K562 (cell line): Measurements from ENCODE around the gene PYDC1. TPM values are rescaled to one million over a fixed set of nuclear protein-coding genes. Genes with fewer than 3 reads are reported as not detected.

Source experiments
- ATAC-seq: fragments of 200-7000 bp; cut with Tn5 transposase; 3 replicates; pipeline ENCODE4 v1.9.1; 2020; ENCODE audit warnings: moderate library complexity
- BruUV-seq: library from RNA; stranded (reverse); fragments of 400-500 nt; replicated peaks from 2 replicates; lab custom pipeline; 2021; lab: Mats Ljungman, UMichigan
- CTCF ChIA-PET: fragments of 300-600 bp; formaldehyde crosslinking; extraction: SDS; loops from one replicate; lab custom pipeline; 2021; ENCODE audit warnings: low intra/inter-chr PET ratio; lab: Yijun Ruan, JAX
- POLR2A ChIA-PET: fragments of 300-600, 350-650 bp; sonication (Branson Sonifier 250); formaldehyde crosslinking; extraction: SDS; loops from one replicate; lab custom pipeline; 2021; ENCODE audit warnings: antibody characterized with exemption, inconsistent platforms; lab: Yijun Ruan, JAX
- DNase-seq, 4 experiments: peaks; one replicate each; pipeline versions ENCODE4 v3.0.0 to v3.0.0-alpha.2; 2011 to 2018; ENCODE audit warnings: low spot score in 3 of 4, mixed read lengths in 3 of 4; ENCODE audit errors: extremely low read depth in 1 of 4
- FAIRE-seq: peaks from 2 replicates; lab custom pipeline; 2011; peaks lifted over from hg19 to GRCh38; lab: Jason Lieb, UNC
- H2AFZ ChIP-seq: 2 replicates; pipeline ENCODE4 v1.6.0; 2011; ENCODE audit warnings: low read depth, low read length, control low read depth, inconsistent platforms
- H3K27ac ChIP-seq: fragments of 200-600 bp; 3 replicates; pipeline ENCODE4 v1.8.0; 2011; ENCODE audit warnings: low read depth, mild to moderate bottlenecking, control low read depth, inconsistent platforms, low read length, moderate library complexity, mixed read lengths; ENCODE audit errors: extremely low read depth
- H3K27me3 ChIP-seq, 2 experiments: fragments of 300-600 bp in 1 of 2; 2 replicates in 1 of 2; 3 replicates in 1 of 2; pipeline versions ENCODE4 v1.6.0 to v1.8.0; 2011; ENCODE audit warnings: inconsistent platforms in 2 of 2, low read length in 2 of 2, mild to moderate bottlenecking in 1 of 2, mixed read lengths in 1 of 2, moderate library complexity in 1 of 2; ENCODE audit not compliant: control insufficient read depth in 2 of 2, insufficient read depth in 2 of 2
- H3K36me3 ChIP-seq: fragments of 300-600 bp; 3 replicates; pipeline ENCODE4 v1.8.0; 2011; ENCODE audit warnings: mild to moderate bottlenecking, low read length, inconsistent platforms; ENCODE audit not compliant: control insufficient read depth, insufficient read depth
- H3K4me1 ChIP-seq, 2 experiments: fragments of 200-600 bp in 1 of 2; replicated peaks in 1 of 2; 2 replicates in 1 of 2; 3 replicates in 1 of 2; pipeline versions ENCODE4 v1.5.1 to v1.8.0; 2011; ENCODE audit warnings: inconsistent platforms in 2 of 2, low read length in 2 of 2, mild to moderate bottlenecking in 1 of 2, mixed read lengths in 1 of 2, moderate library complexity in 1 of 2; ENCODE audit not compliant: control insufficient read depth in 2 of 2, insufficient read depth in 2 of 2
- H3K4me2 ChIP-seq: 2 replicates; pipeline ENCODE4 v1.6.1; 2011; ENCODE audit warnings: low read length, control low read depth, inconsistent platforms, mixed read lengths; ENCODE audit not compliant: insufficient read depth
- H3K4me3 ChIP-seq: fragments of 200-600 bp; sonication (generic), shearing (Covaris generic); 2 replicates; pipeline ENCODE4 v1.5.1; 2016; ENCODE audit warnings: control low read depth, inconsistent platforms
- H3K79me2 ChIP-seq: fragments of 200-600 bp; 3 replicates; pipeline ENCODE4 v1.8.0; 2011; ENCODE audit warnings: low read length, inconsistent platforms; ENCODE audit not compliant: control insufficient read depth, insufficient read depth
- H3K9ac ChIP-seq, 2 experiments: 2 replicates each; pipeline versions ENCODE4 v1.6.0 to v1.6.1; 2011; ENCODE audit warnings: low read depth in 2 of 2, low read length in 2 of 2, control low read depth in 1 of 2, inconsistent platforms in 1 of 2, mild to moderate bottlenecking in 1 of 2, mixed read lengths in 1 of 2; ENCODE audit not compliant: insufficient read depth in 1 of 2
- H3K9me1 ChIP-seq: one replicate; pipeline ENCODE4 v1.6.0; 2011; ENCODE audit warnings: inconsistent platforms, mild to moderate bottlenecking, low read length, moderate library complexity; ENCODE audit not compliant: control insufficient read depth, insufficient read depth
- H3K9me3 ChIP-seq: replicated peaks from 2 replicates; pipeline ENCODE4 v1.5.1; 2011; ENCODE audit warnings: low read depth, low read length, inconsistent platforms; ENCODE audit not compliant: control insufficient read depth, insufficient read depth
- H4K20me1 ChIP-seq: replicated peaks from 2 replicates; pipeline ENCODE4 v1.6.1; 2011; ENCODE audit warnings: low read length, inconsistent platforms, mixed read lengths; ENCODE audit not compliant: control insufficient read depth, insufficient read depth
- LEF1 ChIP-seq: fragments of 450-650 bp; IDR thresholded peaks from 2 replicates; pipeline ENCODE4 v1.6.1; 2016; ENCODE audit warnings: mild to moderate bottlenecking
- WGBS: fragments of 100-300 bp; shearing (Covaris generic); methylation state at CpG from one replicate; pipeline ENCODE4 v1.1.6; 2016; ENCODE audit warnings: low coverage, mixed read lengths; ENCODE audit not compliant: insufficient coverage; ENCODE audit errors: missing lambda C conversion rate; 5-methylcytosine and 5-hydroxymethylcytosine counted together
- in situ Hi-C: fragments of 300-500 bp; cut with MboI; formaldehyde crosslinking; loops from 4 replicates; pipeline ENCODE4 v1.15.0; 2018; ENCODE audit warnings: inconsistent platforms, mixed read lengths
- intact Hi-C: fragments of 100-400 bp; cut with micrococcal nuclease; formaldehyde crosslinking; loops from 2 replicates; pipeline ENCODE4 v1.14.2; 2022
- polyA plus RNA-seq, 8 experiments: library from polyadenylated mRNA; depleted of rRNA in 4 of 8; stranded (reverse) in 5 of 8; unstranded in 3 of 8; fragments of >200 nt; fragmentation: Nextera tagmentation in 2 of 8; fragmentation: Illumina TruSeq in 1 of 8; extraction: Ambion mirVana in 2 of 8; extraction: Trizol in 1 of 8; gene quantifications; 2 replicates each; pipeline versions ENCODE4 v1.2.1 to v1.2.3, GENCODE V29; 2011 to 2014; ENCODE audit warnings: inconsistent platforms in 1 of 8, missing spikeins in 1 of 8
- total RNA-seq, 7 experiments: library from RNA; depleted of rRNA in 6 of 7; stranded (reverse); fragments of >200 nt in 6 of 7; fragmentation: Illumina TruSeq in 2 of 7; extraction: Trizol in 2 of 7; gene quantifications; 2 replicates each; pipeline versions ENCODE4 v1.2.1 to v1.2.3, GENCODE V29; 2011 to 2021; ENCODE audit warnings: low replicate concordance in 1 of 7
- TF ChIP-seq, protein P1 (sequence below): IDR thresholded peaks from 2 replicates; pipeline ENCODE4 v1.6.1; 2016; ENCODE audit warnings: missing genetic modification characterization, missing compliant biosample characterization

The PYDC1 gene
- total and polyA plus RNA-seq, 9 of the 15 experiments (the other 6 are each of a cell fraction or from before 2014, with no cell fraction given) = not detected

GRCh38 chr16:31262084-31262483, 45.1 kb upstream of the PYDC1 start:
- ATAC-seq (no peak), DNase-seq (no peak)
- in situ Hi-C loops = no loop called here
- POLR2A ChIA-PET = interaction anchor here (0.9 kb wide), 1 partner anchor 9 kb away, joined by 3 read pairs; no protein-coding TSS in a partner anchor
- H2AFZ ChIP-seq = no peak overlapping the region
- peaks cover 10 to 13% of the 10 kb centered on the region in 2 experiments for H3K4me1 ChIP-seq
- TF ChIP-seq, protein P1, sequence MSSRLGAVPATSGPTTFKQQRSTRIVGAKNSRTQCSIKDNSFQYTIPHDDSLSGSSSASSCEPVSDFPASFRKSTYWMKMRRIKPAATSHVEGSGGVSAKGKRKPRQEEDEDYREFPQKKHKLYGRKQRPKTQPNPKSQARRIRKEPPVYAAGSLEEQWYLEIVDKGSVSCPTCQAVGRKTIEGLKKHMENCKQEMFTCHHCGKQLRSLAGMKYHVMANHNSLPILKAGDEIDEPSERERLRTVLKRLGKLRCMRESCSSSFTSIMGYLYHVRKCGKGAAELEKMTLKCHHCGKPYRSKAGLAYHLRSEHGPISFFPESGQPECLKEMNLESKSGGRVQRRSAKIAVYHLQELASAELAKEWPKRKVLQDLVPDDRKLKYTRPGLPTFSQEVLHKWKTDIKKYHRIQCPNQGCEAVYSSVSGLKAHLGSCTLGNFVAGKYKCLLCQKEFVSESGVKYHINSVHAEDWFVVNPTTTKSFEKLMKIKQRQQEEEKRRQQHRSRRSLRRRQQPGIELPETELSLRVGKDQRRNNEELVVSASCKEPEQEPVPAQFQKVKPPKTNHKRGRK (tag) = peak; percentile 42; the same call in 1 of the 2 replicates
- TF ChIP-seq LEF1 = no peak
- TF ChIP-seq, all 486 proteins: peak for 1
- no peak overlapping the region for H3K9ac ChIP-seq
- H3K36me3 ChIP-seq = no peaks in the 10 kb centered on the region
- intact Hi-C loops = no loop called here
- BruUV-seq = no TSS peak
- H3K9me1 ChIP-seq = no peaks in the 10 kb centered on the region
- no peaks in the 10 kb centered on the region for H4K20me1 ChIP-seq
- CTCF ChIA-PET = no interaction called here
- no peaks in the 10 kb centered on the region for H3K27me3 ChIP-seq
- no peak overlapping the region for H3K4me2 ChIP-seq
- 69% methylated on average over 2 of the region's 3 CpGs for WGBS
- H3K9me3 ChIP-seq = no peaks in the 10 kb centered on the region
- H3K79me2 ChIP-seq = no peaks in the 10 kb centered on the region
- no peak overlapping the region for H3K4me3 ChIP-seq
- H3K27ac ChIP-seq = no peak overlapping the region
- no peak for FAIRE-seq
